CD14-positive monocyte (primary cell): Measurements from ENCODE around the gene CDH4. TPM values are rescaled to one million over a fixed set of nuclear protein-coding genes. Genes with fewer than 3 reads are reported as not detected.

Source experiments
- DNase-seq, 3 donors: peaks; one replicate each; pipeline ENCODE4 v3.0.0-alpha.2; 2011 to 2022
- H2AFZ ChIP-seq: 2 replicates; pipeline ENCODE4 v1.6.0; 2012; ENCODE audit warnings: mild to moderate bottlenecking, low read depth, low read length, inconsistent platforms; ENCODE audit not compliant: insufficient read depth, poor library complexity, severe bottlenecking
- H3K27ac ChIP-seq, 2 donors: 1 replicate in 1 of 2; 2 replicates in 1 of 2; pipeline ENCODE4 v1.5.1; 2012 to 2013; ENCODE audit warnings: low read length in 2 of 2, control low read depth in 1 of 2, inconsistent platforms in 1 of 2, low read depth in 1 of 2, mild to moderate bottlenecking in 1 of 2
- H3K27me3 ChIP-seq, 2 donors: one replicate each; pipeline versions ENCODE4 v1.6.0 to v1.6.1; 2011 to 2013; ENCODE audit warnings: low read length in 2 of 2; ENCODE audit not compliant: control insufficient read depth in 2 of 2, insufficient read depth in 2 of 2
- H3K36me3 ChIP-seq, 2 donors: replicated peaks in 1 of 2; 1 replicate in 1 of 2; 2 replicates in 1 of 2; pipeline versions ENCODE4 v1.5.1 to v1.6.1; 2012 to 2013; ENCODE audit warnings: low read length in 2 of 2, control low read depth in 1 of 2, inconsistent platforms in 1 of 2, mild to moderate bottlenecking in 1 of 2; ENCODE audit not compliant: insufficient read depth in 2 of 2, control insufficient read depth in 1 of 2
- H3K4me1 ChIP-seq, 2 donors: 1 replicate in 1 of 2; 2 replicates in 1 of 2; pipeline versions ENCODE4 v1.5.1 to v1.6.1; 2012 to 2013; ENCODE audit warnings: low read length in 2 of 2, control low read depth in 1 of 2, inconsistent platforms in 1 of 2, mild to moderate bottlenecking in 1 of 2, moderate library complexity in 1 of 2; ENCODE audit not compliant: insufficient read depth in 2 of 2, control insufficient read depth in 1 of 2
- H3K4me2 ChIP-seq: replicated peaks from 2 replicates; pipeline ENCODE3; 2012; ENCODE audit warnings: low read length, moderate library complexity, mild to moderate bottlenecking; ENCODE audit not compliant: poor library complexity, severe bottlenecking; ENCODE audit errors: extremely low read depth
- H3K4me3 ChIP-seq, 3 experiments: fragments of 200-600 bp in 1 of 3; sonication (generic) in 1 of 3; replicated peaks in 1 of 3; 1 replicate in 2 of 3; 2 replicates in 1 of 3; pipeline ENCODE4 v1.5.1; 2011 to 2013; ENCODE audit warnings: low read length in 3 of 3, mild to moderate bottlenecking in 3 of 3, control low read depth in 2 of 3, low read depth in 2 of 3, inconsistent platforms in 1 of 3, moderate library complexity in 1 of 3
- H3K79me2 ChIP-seq: 2 replicates; pipeline ENCODE4 v1.6.0; 2012; ENCODE audit warnings: mild to moderate bottlenecking, control low read depth, inconsistent platforms, low read length, moderate library complexity; ENCODE audit not compliant: insufficient read depth
- H3K9ac ChIP-seq: 2 replicates; pipeline ENCODE4 v1.6.0; 2017; ENCODE audit warnings: low read length, mild to moderate bottlenecking; ENCODE audit not compliant: insufficient read depth, poor library complexity, severe bottlenecking
- H3K9me3 ChIP-seq, 2 donors: replicated peaks in 1 of 2; 1 replicate in 1 of 2; 2 replicates in 1 of 2; pipeline versions ENCODE4 v1.5.1 to v1.6.1; 2012 to 2013; ENCODE audit warnings: low read length in 2 of 2, control low read depth in 1 of 2; ENCODE audit not compliant: control insufficient read depth in 1 of 2, insufficient read depth in 1 of 2
- H4K20me1 ChIP-seq: 2 replicates; pipeline ENCODE4 v1.6.0; 2012; ENCODE audit warnings: mild to moderate bottlenecking, low read length, control low read depth, moderate library complexity; ENCODE audit not compliant: insufficient read depth
- H3K27ac Mint-ChIP-seq, 7 donors: one replicate each; pipeline ENCODE4 v1.8.0; 2020; ENCODE audit warnings: mild to moderate bottlenecking in 7 of 7, mixed read lengths in 7 of 7, moderate library complexity in 6 of 7, inconsistent platforms in 2 of 7
- H3K27me3 Mint-ChIP-seq, 3 donors: one replicate each; pipeline ENCODE4 v1.8.0; 2021 to 2022; ENCODE audit warnings: low read depth in 3 of 3, mild to moderate bottlenecking in 3 of 3, mixed read lengths in 3 of 3, moderate library complexity in 3 of 3, inconsistent platforms in 1 of 3
- H3K36me3 Mint-ChIP-seq, 2 donors: one replicate each; pipeline ENCODE4 v1.8.0; 2020; ENCODE audit warnings: mixed read lengths in 2 of 2, inconsistent platforms in 1 of 2, mild to moderate bottlenecking in 1 of 2
- H3K4me1 Mint-ChIP-seq: one replicate; pipeline ENCODE4 v1.8.0; 2020; ENCODE audit warnings: mild to moderate bottlenecking, mixed read lengths
- H3K4me3 Mint-ChIP-seq, 2 donors: one replicate each; pipeline ENCODE4 v1.8.0; 2020; ENCODE audit warnings: mild to moderate bottlenecking in 2 of 2, mixed read lengths in 2 of 2, moderate library complexity in 1 of 2
- H3K9me3 Mint-ChIP-seq, 7 donors: one replicate each; pipeline ENCODE4 v1.8.0; 2020 to 2022; ENCODE audit warnings: mixed read lengths in 7 of 7, mild to moderate bottlenecking in 6 of 7, moderate library complexity in 6 of 7, inconsistent platforms in 2 of 7
- WGBS: methylation state at CpG from one replicate; pipeline ENCODE4 v1.1.5; 2013; ENCODE audit warnings: missing lambda C conversion rate; ENCODE audit not compliant: insufficient coverage; 5-methylcytosine and 5-hydroxymethylcytosine counted together
- intact Hi-C, 2 donors: fragments of 100-400 bp; cut with micrococcal nuclease; formaldehyde crosslinking; loops; one replicate each; pipeline versions ENCODE4 v1.15.0 to v1.15.1; 2023
- polyA plus RNA-seq, 3 donors: library from polyadenylated mRNA; depleted of rRNA in 1 of 3; unstranded in 2 of 3; stranded (reverse) in 1 of 3; fragments of 300-500 nt in 2 of 3; fragments of >200 nt in 1 of 3; fragmentation: Illumina TruSeq in 2 of 3; gene quantifications; 1 replicate in 2 of 3; 2 replicates in 1 of 3; pipeline ENCODE4 v1.2.3, GENCODE V29; 2012 to 2021
- TF ChIP-seq, protein P1 (sequence below): fragments of 200-600 bp; IDR thresholded peaks from one replicate; pipeline ENCODE4 v1.8.0; 2022; ENCODE audit warnings: antibody characterized with exemption, mild to moderate bottlenecking

The CDH4 gene
- polyA plus RNA-seq, 3 donors: not detected

DNA sequence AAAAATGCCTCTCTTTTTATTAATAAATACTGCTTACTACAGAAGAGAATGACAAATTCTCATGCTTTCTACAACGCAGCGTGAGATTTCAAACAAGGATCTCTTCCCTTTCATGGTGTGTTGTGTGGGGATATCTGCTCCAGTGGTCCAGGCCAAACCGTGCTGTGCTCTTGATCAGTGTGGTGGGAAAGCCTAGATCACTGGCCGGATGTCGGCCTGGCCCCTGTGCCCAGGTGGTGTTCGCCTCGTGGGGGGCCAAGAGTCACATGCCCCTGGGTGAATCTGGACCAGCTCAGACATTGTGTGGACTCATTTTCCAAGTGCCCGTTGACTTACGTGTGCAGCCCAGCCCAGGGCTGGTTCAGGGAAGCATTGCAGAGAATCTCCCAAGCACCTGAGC lies 4.3 kb downstream of the CDH4 start:
- no peak overlapping the region for H3K27ac ChIP-seq
- peaks cover 9 to 15% of the 10 kb centered on the region in 2 donors for H3K9me3 ChIP-seq
- no peaks in the 10 kb centered on the region for H3K4me1 ChIP-seq
- H3K27me3 ChIP-seq: peaks cover 19 to 29% of the 10 kb centered on the region in 2 donors
- H3K9me3 Mint-ChIP-seq: peaks cover 0 to 18% (median 9%) of the 10 kb centered on the region in 7 donors
- H4K20me1 ChIP-seq: no peaks in the 10 kb centered on the region
- intact Hi-C loops: no loop called here
- no peak overlapping the region for H3K27ac Mint-ChIP-seq
- WGBS: 91% methylated on average over 7 of the region's 9 CpGs
- peaks cover 36 to 48% (median 38%) of the 10 kb centered on the region in 3 donors for H3K27me3 Mint-ChIP-seq
- no peaks in the 10 kb centered on the region for H3K36me3 ChIP-seq
- H2AFZ ChIP-seq: no peak overlapping the region
- H3K4me2 ChIP-seq: no peak overlapping the region
- H3K9ac ChIP-seq: no peak overlapping the region
- DNase-seq: no peak
- H3K4me3 ChIP-seq: no peak overlapping the region
- H3K36me3 Mint-ChIP-seq: no peaks in the 10 kb centered on the region
- H3K4me3 Mint-ChIP-seq: no peak overlapping the region
- no peaks in the 10 kb centered on the region for H3K79me2 ChIP-seq
- H3K4me1 Mint-ChIP-seq: no peaks in the 10 kb centered on the region
- TF ChIP-seq, protein P1, sequence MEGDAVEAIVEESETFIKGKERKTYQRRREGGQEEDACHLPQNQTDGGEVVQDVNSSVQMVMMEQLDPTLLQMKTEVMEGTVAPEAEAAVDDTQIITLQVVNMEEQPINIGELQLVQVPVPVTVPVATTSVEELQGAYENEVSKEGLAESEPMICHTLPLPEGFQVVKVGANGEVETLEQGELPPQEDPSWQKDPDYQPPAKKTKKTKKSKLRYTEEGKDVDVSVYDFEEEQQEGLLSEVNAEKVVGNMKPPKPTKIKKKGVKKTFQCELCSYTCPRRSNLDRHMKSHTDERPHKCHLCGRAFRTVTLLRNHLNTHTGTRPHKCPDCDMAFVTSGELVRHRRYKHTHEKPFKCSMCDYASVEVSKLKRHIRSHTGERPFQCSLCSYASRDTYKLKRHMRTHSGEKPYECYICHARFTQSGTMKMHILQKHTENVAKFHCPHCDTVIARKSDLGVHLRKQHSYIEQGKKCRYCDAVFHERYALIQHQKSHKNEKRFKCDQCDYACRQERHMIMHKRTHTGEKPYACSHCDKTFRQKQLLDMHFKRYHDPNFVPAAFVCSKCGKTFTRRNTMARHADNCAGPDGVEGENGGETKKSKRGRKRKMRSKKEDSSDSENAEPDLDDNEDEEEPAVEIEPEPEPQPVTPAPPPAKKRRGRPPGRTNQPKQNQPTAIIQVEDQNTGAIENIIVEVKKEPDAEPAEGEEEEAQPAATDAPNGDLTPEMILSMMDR: no peak

DNA sequence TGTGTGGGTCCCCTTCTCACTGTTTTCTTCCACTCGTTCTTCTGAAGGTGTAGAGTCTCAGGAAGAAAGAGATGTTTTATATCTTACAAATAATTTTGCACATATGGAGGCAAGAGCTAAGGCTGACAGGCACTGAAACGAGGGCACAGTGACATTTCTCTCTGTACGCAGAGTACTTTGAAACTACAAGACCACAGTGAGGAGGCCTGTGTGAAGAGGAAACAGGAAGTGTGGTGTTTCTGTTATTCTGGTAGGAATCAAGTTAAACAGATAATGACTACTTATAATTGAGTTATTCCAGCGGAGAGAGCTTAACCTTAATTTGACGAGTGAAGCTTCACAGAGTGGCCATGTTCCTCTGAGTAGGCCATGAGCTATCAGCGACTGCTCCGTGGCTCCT lies 4.8 kb downstream of the CDH4 start:
- Histone ChIP-seq H3K9me3 (peaks cover 9 to 13% of the 10 kb centered on the region in 2 donors), H3K4me1 (no peaks in the 10 kb centered on the region), H3K9ac (no peak overlapping the region), H4K20me1 (no peaks in the 10 kb centered on the region), H3K36me3 (no peaks in the 10 kb centered on the region), H3K27ac (no peak overlapping the region), H3K79me2 (no peaks in the 10 kb centered on the region), H2AFZ (no peak overlapping the region), H3K4me3 (no peak overlapping the region), H3K4me2 (no peak overlapping the region), H3K27me3 (peaks cover 17 to 25% of the 10 kb centered on the region in 2 donors)
- TF ChIP-seq, protein P1: no peak
- Mint-ChIP-seq H3K27me3 (peaks cover 32 to 43% (median 34%) of the 10 kb centered on the region in 3 donors), H3K9me3 (peaks cover 0 to 17% (median 8%) of the 10 kb centered on the region in 7 donors), H3K4me3 (no peak overlapping the region), H3K4me1 (no peaks in the 10 kb centered on the region), H3K36me3 (no peaks in the 10 kb centered on the region), H3K27ac (no peak overlapping the region)
- intact Hi-C loops: no loop called here
- DNase-seq: no peak
- WGBS: no CpG with 5 or more reads among the region's 7 CpGs
